GM12891 (cell line): Measurements from ENCODE around the gene ACCS.

Experiments used
- PAX5 ChIP-seq: IDR thresholded peaks from 2 replicates; pipeline ENCODE4 v1.6.1; 2011; ENCODE audit warnings: low read length, moderate library complexity, mild to moderate bottlenecking; ENCODE audit not compliant: insufficient read depth, severe bottlenecking
- POLR2A ChIP-seq: IDR thresholded peaks from 2 replicates; pipeline ENCODE4 v1.6.1; 2011; ENCODE audit warnings: low read depth, low read length, control low read depth
- POLR2AphosphoS5 ChIP-seq: IDR thresholded peaks from 2 replicates; pipeline ENCODE4 v1.6.1; 2011; ENCODE audit warnings: low read depth, low read length, control low read depth
- SPI1 ChIP-seq: IDR thresholded peaks from 2 replicates; pipeline ENCODE4 v1.6.1; 2011; ENCODE audit warnings: low read depth, low read length, control low read depth
- TAF1 ChIP-seq: IDR thresholded peaks from 2 replicates; pipeline ENCODE4 v1.6.1; 2011; ENCODE audit warnings: low read depth, low read length, control low read depth

DNA sequence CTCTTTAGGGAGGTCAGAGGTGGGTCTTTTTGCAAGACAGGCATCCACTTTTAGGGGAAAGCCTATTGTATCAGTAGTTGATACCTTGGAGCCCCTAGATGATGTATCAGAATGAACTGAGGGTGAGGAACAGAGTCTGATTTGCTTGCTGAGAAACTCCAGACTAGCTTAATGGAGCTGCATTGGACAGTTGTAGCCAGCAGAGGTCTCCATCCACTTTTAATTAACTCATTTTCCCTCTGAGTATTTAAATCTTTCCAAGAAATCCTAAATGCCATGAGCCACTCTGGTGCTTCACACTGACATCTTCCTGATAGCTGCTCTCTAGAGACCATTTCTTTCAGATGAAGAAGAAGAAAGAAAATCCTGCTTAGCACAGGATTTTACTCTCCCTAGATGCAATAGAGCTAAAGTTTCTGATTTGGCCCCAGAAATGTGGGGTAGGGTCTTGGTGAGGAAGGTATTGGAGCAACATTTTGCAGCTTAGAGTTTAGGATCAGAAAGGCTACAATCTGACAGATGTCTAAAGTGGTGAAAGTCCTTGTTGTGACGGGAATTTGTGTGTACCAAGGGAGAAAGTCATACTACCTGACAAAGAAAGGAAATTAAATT lies 67.4 kb downstream of the ACCS start:
- TF ChIP-seq POLR2AphosphoS5: no peak
- TF ChIP-seq POLR2A: no peak
- no peak for TF ChIP-seq SPI1
- no peak for TF ChIP-seq TAF1
- no peak for TF ChIP-seq PAX5
